HL-60/S4 treated with phorbol 12-myristate 13-acetate at 8.2 ng/mL for 4 days and 3 days (cell line): ENCODE results near the gene GPR6.

Source experiments
- in situ Hi-C: fragments of 300-500 bp; cut with MboI; formaldehyde crosslinking; loops from 2 replicates; pipeline ENCODE4 v1.15.0; 2022; ENCODE audit warnings: low sequenced_read_pairs

Gene GPR6

GRCh38 chr6:109978174-109979032, at the start of gene GPR6:
Gene GPR6 (plus strand): TSS chr6:109978311. CDS start chr6:109979113, 802 bp downstream.
- in situ Hi-C loops: no loop called here

GRCh38 chr6:109934293-109934692, 43.8 kb upstream of the GPR6 start:
- in situ Hi-C loops: no loop called here

GRCh38 chr6:109939654-109940053, 38.5 kb upstream of the GPR6 start:
- in situ Hi-C loops: no loop called here

GRCh38 chr6:109944448-109944847, 33.7 kb upstream of the GPR6 start:
- in situ Hi-C loops: no loop called here

- in situ Hi-C loops: no loop called here
These were observed 33.0 kb upstream of the GPR6 start for GRCh38 chr6:109945091-109945490.

- in situ Hi-C loops: no loop called here
These were observed 31.1 kb upstream of the GPR6 start for GRCh38 chr6:109946979-109947378.

- in situ Hi-C loops: no loop called here
These were observed 28.6 kb upstream of the GPR6 start for GRCh38 chr6:109949281-109950065.

GRCh38 chr6:109955491-109955890, 22.6 kb upstream of the GPR6 start:
- in situ Hi-C loops: no loop called here

GRCh38 chr6:109958626-109959025, 19.5 kb upstream of the GPR6 start:
- in situ Hi-C loops: no loop called here

- in situ Hi-C loops: no loop called here
These were observed 16.5 kb upstream of the GPR6 start for GRCh38 chr6:109961611-109962041.

- in situ Hi-C loops: no loop called here
These were observed 15.8 kb upstream of the GPR6 start for GRCh38 chr6:109962271-109962670.

- in situ Hi-C loops: no loop called here
These were observed 14.4 kb upstream of the GPR6 start for GRCh38 chr6:109963598-109964170.

GRCh38 chr6:109964949-109965348, 13.2 kb upstream of the GPR6 start:
- in situ Hi-C loops: no loop called here

GRCh38 chr6:109966299-109966698, 11.8 kb upstream of the GPR6 start:
- in situ Hi-C loops: no loop called here

GRCh38 chr6:109977791-109978173, 329 bp upstream of the GPR6 start:
- in situ Hi-C loops: no loop called here

GRCh38 chr6:109979033-109979921, 1.2 kb downstream of the GPR6 start:
- in situ Hi-C loops: no loop called here

GRCh38 chr6:109984410-109984809, 6.3 kb downstream of the GPR6 start:
- in situ Hi-C loops: no loop called here

GRCh38 chr6:109987196-109987595, 9.1 kb downstream of the GPR6 start:
- in situ Hi-C loops: no loop called here

GRCh38 chr6:109991201-109992101, 13.3 kb downstream of the GPR6 start:
- in situ Hi-C loops: no loop called here
